ENCODE results near the gene KIAA0825.

Gene KIAA0825

GRCh38 chr5:94345257-94345656 is 273.1 kb downstream of the KIAA0825 start:
- Histone ChIP-seq H3K9me3 (ENCODE audit: control insufficient read depth in 2 of 2, low read length in 2 of 2) (no peaks in the 10 kb centered on the region), H3K4me1 (ENCODE audit: control insufficient read depth, insufficient read depth, low read length) (no peaks in the 10 kb centered on the region), H3K9ac (ENCODE audit: low read length in 2 of 2) (no peak overlapping the region), H3K4me3 (ENCODE audit: low read length in 2 of 2) (no peak overlapping the region), H3K27ac (ENCODE audit: low read length) (no peak overlapping the region), H3K36me3 (ENCODE audit: control insufficient read depth in 2 of 2, insufficient read depth in 2 of 2, low read length in 2 of 2) (no peaks in the 10 kb centered on the region), H3K27me3 (ENCODE audit: control insufficient read depth in 1 of 2, insufficient read depth in 2 of 2, low read length in 2 of 2) (no peaks in the 10 kb centered on the region)

DNA sequence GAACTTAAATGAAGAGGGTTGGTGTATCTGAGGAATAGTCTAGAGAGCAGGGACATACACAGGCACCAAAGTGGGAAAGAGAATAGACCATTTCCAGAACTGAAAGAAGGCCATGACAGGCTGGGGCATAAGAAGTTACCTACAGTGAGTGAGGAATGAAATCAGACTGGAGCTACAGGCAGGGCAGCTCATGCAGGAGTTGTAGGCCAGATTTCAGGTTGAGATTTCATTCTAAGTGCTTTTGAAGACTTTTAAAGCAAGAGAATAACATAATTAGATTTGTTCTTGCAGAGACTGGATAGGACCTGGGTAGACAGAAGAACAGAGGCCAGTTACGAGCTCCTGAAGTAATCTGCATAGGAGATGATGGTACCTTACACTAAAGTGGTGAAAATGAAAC is 280.8 kb downstream of the KIAA0825 start:
- Histone ChIP-seq H3K9me3 (ENCODE audit: control insufficient read depth in 2 of 2, low read length in 2 of 2) (no peaks in the 10 kb centered on the region), H3K36me3 (ENCODE audit: control insufficient read depth in 2 of 2, insufficient read depth in 2 of 2, low read length in 2 of 2) (no peaks in the 10 kb centered on the region), H3K27ac (ENCODE audit: low read length) (no peak overlapping the region), H3K9ac (ENCODE audit: low read length in 2 of 2) (no peak overlapping the region), H3K27me3 (ENCODE audit: control insufficient read depth in 1 of 2, insufficient read depth in 2 of 2, low read length in 2 of 2) (no peaks in the 10 kb centered on the region), H3K4me1 (ENCODE audit: control insufficient read depth, insufficient read depth, low read length) (no peaks in the 10 kb centered on the region), H3K4me3 (ENCODE audit: low read length in 2 of 2) (no peak overlapping the region)

DNA sequence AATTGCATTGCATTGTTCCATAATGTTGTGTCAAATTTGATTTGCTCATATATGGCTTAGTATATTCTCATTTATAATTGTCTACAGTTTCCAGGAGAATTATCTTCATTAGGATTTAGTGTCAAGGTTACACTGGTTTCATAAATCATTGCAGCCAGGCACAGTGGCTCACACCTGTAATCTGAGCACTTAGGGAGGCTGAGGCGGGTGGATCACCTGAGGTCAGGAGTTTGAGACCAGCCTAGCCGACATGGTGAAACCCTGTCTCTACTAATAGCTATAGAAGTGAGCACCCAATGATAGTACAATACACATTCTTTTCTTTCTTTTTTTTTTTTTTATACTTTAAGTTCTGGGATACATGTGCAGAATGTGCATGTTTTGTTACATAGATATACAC is 282.5 kb downstream of the KIAA0825 start:
- Histone ChIP-seq H3K4me3 (ENCODE audit: low read length in 2 of 2) (no peak overlapping the region), H3K9ac (ENCODE audit: low read length in 2 of 2) (no peak overlapping the region), H3K9me3 (ENCODE audit: control insufficient read depth in 2 of 2, low read length in 2 of 2) (no peaks in the 10 kb centered on the region)

DNA sequence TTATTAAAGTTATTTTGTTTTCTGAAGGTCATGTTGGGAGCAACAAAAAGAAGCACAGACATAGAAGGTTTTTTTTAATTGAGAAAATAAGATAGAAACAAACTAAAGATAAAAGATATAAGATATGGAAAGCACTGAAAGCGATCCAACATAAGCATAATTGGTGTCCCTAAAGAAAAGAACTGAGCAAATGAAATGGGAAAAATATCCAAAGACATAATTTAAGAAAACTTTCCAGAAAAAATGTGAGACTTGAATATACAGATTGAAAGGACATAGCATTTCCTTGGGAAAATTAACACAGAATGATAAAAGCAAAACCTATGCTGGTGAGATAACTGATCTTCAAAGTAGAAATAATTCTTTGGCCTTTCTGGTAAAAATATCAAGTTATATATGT is 289.3 kb downstream of the KIAA0825 start:
- H3K9me3 ChIP-seq (ENCODE audit: control insufficient read depth in 2 of 2, low read length in 2 of 2), result peaks cover 4 to 12% of the 10 kb centered on the region in 2 donors
- H3K4me1 ChIP-seq (ENCODE audit: control insufficient read depth, insufficient read depth, low read length), result no peaks in the 10 kb centered on the region
- no peaks in the 10 kb centered on the region for H3K27me3 ChIP-seq (ENCODE audit: control insufficient read depth in 1 of 2, insufficient read depth in 2 of 2, low read length in 2 of 2)
- no peaks in the 10 kb centered on the region for H3K36me3 ChIP-seq (ENCODE audit: control insufficient read depth in 2 of 2, insufficient read depth in 2 of 2, low read length in 2 of 2)
- no peak overlapping the region for H3K4me3 ChIP-seq (ENCODE audit: low read length in 2 of 2)
- H3K27ac ChIP-seq (ENCODE audit: low read length), result no peak overlapping the region
- H3K9ac ChIP-seq (ENCODE audit: low read length in 2 of 2), result no peak overlapping the region

More for the DNA sequence above, 282.5 kb downstream of the KIAA0825 start:
- Histone ChIP-seq H3K4me1 (ENCODE audit: control insufficient read depth, insufficient read depth, low read length) (no peaks in the 10 kb centered on the region), H3K27me3 (ENCODE audit: control insufficient read depth in 1 of 2, insufficient read depth in 2 of 2, low read length in 2 of 2) (no peaks in the 10 kb centered on the region), H3K36me3 (ENCODE audit: control insufficient read depth in 2 of 2, insufficient read depth in 2 of 2, low read length in 2 of 2) (no peaks in the 10 kb centered on the region), H3K27ac (ENCODE audit: low read length) (no peak overlapping the region)

DNA sequence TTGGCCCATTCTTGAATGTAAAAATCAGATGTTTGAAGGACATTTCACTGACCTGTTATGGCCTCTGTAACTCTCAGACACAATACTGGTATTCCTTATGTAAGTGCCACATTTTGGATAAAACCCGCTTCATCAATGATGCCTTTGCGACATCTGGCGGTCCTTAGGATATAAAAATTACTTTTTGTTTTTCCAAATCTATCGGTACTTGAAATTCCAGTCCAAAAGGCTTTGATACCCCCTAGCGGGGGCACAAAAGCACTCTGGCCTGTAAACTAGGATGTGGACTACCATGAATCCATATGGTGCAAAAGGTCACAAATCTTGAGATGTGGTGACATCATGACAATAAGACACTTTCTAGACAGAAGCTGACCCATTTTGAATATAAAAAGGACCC is 291.8 kb downstream of the KIAA0825 start:
- peaks cover 4 to 12% of the 10 kb centered on the region in 2 donors for H3K9me3 ChIP-seq (ENCODE audit: control insufficient read depth in 2 of 2, low read length in 2 of 2)
- no peak overlapping the region for H3K9ac ChIP-seq (ENCODE audit: low read length in 2 of 2)
- H3K4me1 ChIP-seq (ENCODE audit: control insufficient read depth, insufficient read depth, low read length), result no peaks in the 10 kb centered on the region
- H3K27ac ChIP-seq (ENCODE audit: low read length), result no peak overlapping the region
- H3K27me3 ChIP-seq (ENCODE audit: control insufficient read depth in 1 of 2, insufficient read depth in 2 of 2, low read length in 2 of 2), result no peaks in the 10 kb centered on the region
- H3K36me3 ChIP-seq (ENCODE audit: control insufficient read depth in 2 of 2, insufficient read depth in 2 of 2, low read length in 2 of 2), result no peaks in the 10 kb centered on the region
- H3K4me3 ChIP-seq (ENCODE audit: low read length in 2 of 2), result no peak overlapping the region

DNA sequence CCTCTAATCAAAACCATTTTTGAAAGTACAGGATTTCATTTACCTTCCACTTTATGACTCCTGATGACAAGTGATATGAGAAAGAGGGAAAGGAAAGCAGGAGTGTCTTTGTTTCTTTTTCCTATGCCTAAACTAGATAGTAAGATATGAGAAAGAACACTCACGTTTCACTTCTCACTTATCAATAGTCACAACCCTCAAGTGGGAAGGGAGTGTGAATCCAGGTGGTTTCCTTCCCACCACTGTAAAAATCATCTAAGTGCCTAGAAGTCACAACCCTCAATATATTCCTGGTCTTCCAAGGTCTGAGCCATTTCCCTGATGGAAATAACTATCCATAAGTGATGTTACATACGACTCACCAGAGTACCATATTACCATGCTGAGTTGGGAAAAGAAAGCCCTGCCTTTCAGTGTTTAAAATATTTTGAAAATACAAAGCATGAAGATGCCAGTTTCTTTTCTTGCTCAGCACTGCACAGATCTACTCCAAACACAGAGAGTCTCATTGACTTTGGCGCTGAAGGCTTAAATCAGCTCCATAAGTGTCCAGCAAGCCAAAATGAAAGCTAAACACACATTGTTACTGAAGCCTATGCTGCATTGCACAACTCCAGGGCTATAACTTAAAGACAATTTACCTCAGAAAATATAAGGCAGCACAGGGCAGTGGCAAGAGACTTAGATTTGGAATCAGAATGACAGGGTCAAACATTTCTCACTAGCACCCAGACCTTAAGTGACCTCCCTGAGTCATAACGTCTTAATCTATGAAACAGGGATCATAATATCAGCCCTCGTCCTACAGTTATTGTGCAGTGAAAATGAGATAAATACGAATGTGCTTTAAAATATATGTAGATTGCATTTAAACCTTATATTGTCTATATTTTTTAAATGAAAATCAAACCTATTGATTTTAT is 301.2 kb downstream of the KIAA0825 start:
- Histone ChIP-seq H3K27me3 (ENCODE audit: control insufficient read depth in 1 of 2, insufficient read depth in 2 of 2, low read length in 2 of 2) (no peaks in the 10 kb centered on the region), H3K9me3 (ENCODE audit: control insufficient read depth in 2 of 2, low read length in 2 of 2) (no peaks in the 10 kb centered on the region), H3K27ac (ENCODE audit: low read length) (no peak overlapping the region), H3K4me3 (ENCODE audit: low read length in 2 of 2) (no peak overlapping the region), H3K9ac (ENCODE audit: low read length in 2 of 2) (no peak overlapping the region), H3K4me1 (ENCODE audit: control insufficient read depth, insufficient read depth, low read length) (no peaks in the 10 kb centered on the region), H3K36me3 (ENCODE audit: control insufficient read depth in 2 of 2, insufficient read depth in 2 of 2, low read length in 2 of 2) (no peaks in the 10 kb centered on the region)

- no peaks in the 10 kb centered on the region for H3K27me3 ChIP-seq (ENCODE audit: control insufficient read depth in 1 of 2, insufficient read depth in 2 of 2, low read length in 2 of 2)
- no peak overlapping the region for H3K4me3 ChIP-seq (ENCODE audit: low read length in 2 of 2)
- no peaks in the 10 kb centered on the region for H3K36me3 ChIP-seq (ENCODE audit: control insufficient read depth in 2 of 2, insufficient read depth in 2 of 2, low read length in 2 of 2)
- no peak overlapping the region for H3K27ac ChIP-seq (ENCODE audit: low read length)
- H3K9ac ChIP-seq (ENCODE audit: low read length in 2 of 2), result no peak overlapping the region
- H3K9me3 ChIP-seq (ENCODE audit: control insufficient read depth in 2 of 2, low read length in 2 of 2), result no peaks in the 10 kb centered on the region
- no peaks in the 10 kb centered on the region for H3K4me1 ChIP-seq (ENCODE audit: control insufficient read depth, insufficient read depth, low read length)
Measured at GRCh38 chr5:94314460-94315131, 303.8 kb downstream of the KIAA0825 start.

DNA sequence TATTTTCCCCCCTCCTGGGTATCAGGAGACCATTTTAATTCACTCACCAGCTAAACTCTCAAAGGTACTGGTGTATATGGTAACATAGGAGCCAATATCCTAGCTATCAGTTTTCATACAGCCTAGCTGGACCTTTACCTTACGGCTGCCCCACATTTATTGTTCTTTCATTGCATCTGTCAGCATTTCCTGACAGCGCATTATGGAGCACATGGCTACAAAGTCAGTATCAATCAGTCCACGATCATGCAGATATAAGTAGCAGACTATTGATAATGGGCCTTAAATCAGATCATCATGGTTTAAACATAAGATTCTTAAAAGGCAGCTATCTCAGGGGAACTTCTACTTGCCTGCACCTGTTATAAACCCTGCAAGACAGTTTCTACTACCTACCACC is 304.7 kb downstream of the KIAA0825 start:
- H3K27ac ChIP-seq (ENCODE audit: low read length), result no peak overlapping the region
- no peaks in the 10 kb centered on the region for H3K36me3 ChIP-seq (ENCODE audit: control insufficient read depth in 2 of 2, insufficient read depth in 2 of 2, low read length in 2 of 2)
- no peaks in the 10 kb centered on the region for H3K27me3 ChIP-seq (ENCODE audit: control insufficient read depth in 1 of 2, insufficient read depth in 2 of 2, low read length in 2 of 2)
- no peaks in the 10 kb centered on the region for H3K9me3 ChIP-seq (ENCODE audit: control insufficient read depth in 2 of 2, low read length in 2 of 2)
- no peaks in the 10 kb centered on the region for H3K4me1 ChIP-seq (ENCODE audit: control insufficient read depth, insufficient read depth, low read length)
- no peak overlapping the region for H3K4me3 ChIP-seq (ENCODE audit: low read length in 2 of 2)
- H3K9ac ChIP-seq (ENCODE audit: low read length in 2 of 2), result no peak overlapping the region

GRCh38 chr5:94313188-94313587 is 305.2 kb downstream of the KIAA0825 start:
- no peaks in the 10 kb centered on the region for H3K36me3 ChIP-seq (ENCODE audit: control insufficient read depth in 2 of 2, insufficient read depth in 2 of 2, low read length in 2 of 2)
- H3K4me1 ChIP-seq (ENCODE audit: control insufficient read depth, insufficient read depth, low read length), result no peaks in the 10 kb centered on the region
- H3K27ac ChIP-seq (ENCODE audit: low read length), result no peak overlapping the region
- H3K9ac ChIP-seq (ENCODE audit: low read length in 2 of 2), result no peak overlapping the region
- no peaks in the 10 kb centered on the region for H3K27me3 ChIP-seq (ENCODE audit: control insufficient read depth in 1 of 2, insufficient read depth in 2 of 2, low read length in 2 of 2)
- no peaks in the 10 kb centered on the region for H3K9me3 ChIP-seq (ENCODE audit: control insufficient read depth in 2 of 2, low read length in 2 of 2)
- no peak overlapping the region for H3K4me3 ChIP-seq (ENCODE audit: low read length in 2 of 2)

DNA sequence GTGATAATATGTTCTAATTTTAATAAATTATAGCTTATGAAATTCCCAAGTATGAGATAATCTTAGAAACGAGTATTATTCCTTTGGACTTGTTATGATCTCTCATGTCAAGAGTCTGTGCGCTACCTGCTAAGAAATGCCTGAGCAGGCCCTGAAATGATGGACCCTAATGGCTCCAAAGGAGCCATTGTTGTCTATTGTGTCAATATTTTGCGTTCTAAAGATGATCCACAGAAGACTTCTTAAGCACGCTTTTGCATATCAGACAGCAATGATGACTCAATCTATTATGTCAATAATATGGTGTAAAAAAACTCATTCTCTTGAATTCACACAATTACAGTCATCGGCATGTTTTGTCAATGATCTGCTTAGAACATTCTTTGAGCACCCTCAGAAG is 306.1 kb downstream of the KIAA0825 start:
- no peaks in the 10 kb centered on the region for H3K36me3 ChIP-seq (ENCODE audit: control insufficient read depth in 2 of 2, insufficient read depth in 2 of 2, low read length in 2 of 2)
- H3K9me3 ChIP-seq (ENCODE audit: control insufficient read depth in 2 of 2, low read length in 2 of 2), result no peaks in the 10 kb centered on the region
- H3K4me1 ChIP-seq (ENCODE audit: control insufficient read depth, insufficient read depth, low read length), result no peaks in the 10 kb centered on the region

DNA sequence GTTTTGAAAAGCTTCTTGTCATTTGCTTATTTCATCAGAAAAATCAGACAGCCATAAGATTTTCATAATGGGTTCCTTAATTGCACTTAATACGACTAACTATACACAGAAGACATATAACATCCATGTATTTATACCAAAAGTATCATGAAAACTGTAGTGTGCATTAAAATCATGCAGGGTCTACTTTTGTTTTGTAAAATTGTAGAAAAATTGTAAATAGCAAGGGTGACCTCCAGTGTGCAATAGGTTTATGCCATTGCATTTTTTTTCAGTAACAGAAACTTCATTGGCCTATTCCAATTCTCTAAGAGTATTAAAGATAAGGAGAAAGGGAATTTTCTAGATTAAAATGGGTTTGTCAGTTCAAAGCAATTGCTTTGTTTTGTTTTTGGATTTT is 307.6 kb downstream of the KIAA0825 start:
- Histone ChIP-seq H3K27me3 (ENCODE audit: control insufficient read depth in 1 of 2, insufficient read depth in 2 of 2, low read length in 2 of 2) (no peaks in the 10 kb centered on the region), H3K4me1 (ENCODE audit: control insufficient read depth, insufficient read depth, low read length) (no peaks in the 10 kb centered on the region), H3K9me3 (ENCODE audit: control insufficient read depth in 2 of 2, low read length in 2 of 2) (no peaks in the 10 kb centered on the region), H3K9ac (ENCODE audit: low read length in 2 of 2) (no peak overlapping the region), H3K4me3 (ENCODE audit: low read length in 2 of 2) (no peak overlapping the region), H3K36me3 (ENCODE audit: control insufficient read depth in 2 of 2, insufficient read depth in 2 of 2, low read length in 2 of 2) (no peaks in the 10 kb centered on the region), H3K27ac (ENCODE audit: low read length) (no peak overlapping the region)

More for the DNA sequence above, 306.1 kb downstream of the KIAA0825 start:
- no peak overlapping the region for H3K27ac ChIP-seq (ENCODE audit: low read length)
- H3K27me3 ChIP-seq (ENCODE audit: control insufficient read depth in 1 of 2, insufficient read depth in 2 of 2, low read length in 2 of 2), result no peaks in the 10 kb centered on the region
- H3K9ac ChIP-seq (ENCODE audit: low read length in 2 of 2), result no peak overlapping the region
- H3K4me3 ChIP-seq (ENCODE audit: low read length in 2 of 2), result no peak overlapping the region
